Right lobe of liver (tissue), 4 donors: ENCODE data around the gene B4GALT1.

ENCODE experiments used
- POLR2A ChIP-seq: fragments of 450-650 bp; IDR thresholded peaks from one replicate; pipeline ENCODE4 v1.6.1; 2017; ENCODE audit warnings: antibody characterized with exemption, mild to moderate bottlenecking
- TF ChIP-seq, protein P1 (sequence below), 4 donors: fragments of 200-600 bp in 3 of 4; fragments of 450-650 bp in 1 of 4; IDR thresholded peaks; one replicate each; pipeline versions ENCODE4 v1.5.1 to v1.8.0; 2016 to 2022; ENCODE audit warnings: antibody characterized with exemption in 4 of 4, mild to moderate bottlenecking in 2 of 4
- donor health status: DM: no; HTN: no; CAD: no.
- donor health status: DM: no; HTN: no; CAD: no.
- donor health status: DM: no; HTN: yes; CAD: no.

- no peak for TF ChIP-seq POLR2A
- TF ChIP-seq, protein P1, sequence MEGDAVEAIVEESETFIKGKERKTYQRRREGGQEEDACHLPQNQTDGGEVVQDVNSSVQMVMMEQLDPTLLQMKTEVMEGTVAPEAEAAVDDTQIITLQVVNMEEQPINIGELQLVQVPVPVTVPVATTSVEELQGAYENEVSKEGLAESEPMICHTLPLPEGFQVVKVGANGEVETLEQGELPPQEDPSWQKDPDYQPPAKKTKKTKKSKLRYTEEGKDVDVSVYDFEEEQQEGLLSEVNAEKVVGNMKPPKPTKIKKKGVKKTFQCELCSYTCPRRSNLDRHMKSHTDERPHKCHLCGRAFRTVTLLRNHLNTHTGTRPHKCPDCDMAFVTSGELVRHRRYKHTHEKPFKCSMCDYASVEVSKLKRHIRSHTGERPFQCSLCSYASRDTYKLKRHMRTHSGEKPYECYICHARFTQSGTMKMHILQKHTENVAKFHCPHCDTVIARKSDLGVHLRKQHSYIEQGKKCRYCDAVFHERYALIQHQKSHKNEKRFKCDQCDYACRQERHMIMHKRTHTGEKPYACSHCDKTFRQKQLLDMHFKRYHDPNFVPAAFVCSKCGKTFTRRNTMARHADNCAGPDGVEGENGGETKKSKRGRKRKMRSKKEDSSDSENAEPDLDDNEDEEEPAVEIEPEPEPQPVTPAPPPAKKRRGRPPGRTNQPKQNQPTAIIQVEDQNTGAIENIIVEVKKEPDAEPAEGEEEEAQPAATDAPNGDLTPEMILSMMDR (IDR thresholded peaks at IDR 0.05): no peak
These were observed 43.0 kb upstream of the B4GALT1 start for GRCh38 chr9:33210006-33210715.
